Vagina (tissue), 2 donors: ENCODE data around the gene PSMC1.

Source experiments
- POLR2A ChIP-seq, 2 donors: fragments of 450-650 bp; IDR thresholded peaks; one replicate each; pipeline ENCODE4 v1.6.1; 2017; ENCODE audit warnings: antibody characterized with exemption in 2 of 2, mild to moderate bottlenecking in 2 of 2, moderate library complexity in 2 of 2
- POLR2AphosphoS5 ChIP-seq, 2 donors: sonication (generic); formaldehyde crosslinking; IDR thresholded peaks; one replicate each; pipeline ENCODE4 v1.9.0; 2017; ENCODE audit warnings: antibody characterized with exemption in 2 of 2, mild to moderate bottlenecking in 2 of 2, low read depth in 1 of 2; ENCODE audit not compliant: insufficient read depth in 1 of 2
- TF ChIP-seq, protein P1 (sequence below), 3 experiments: fragments of 450-650 bp in 2 of 3; fragments of 200-600 bp in 1 of 3; sonication (generic) in 1 of 3; IDR thresholded peaks; one replicate each; pipeline ENCODE4 v1.5.1; 2017 to 2019; ENCODE audit warnings: antibody characterized with exemption in 3 of 3, mild to moderate bottlenecking in 2 of 3, moderate library complexity in 2 of 3

GRCh38 chr14:90273532-90273931, 17.2 kb downstream of the PSMC1 start:
- TF ChIP-seq, protein P1, sequence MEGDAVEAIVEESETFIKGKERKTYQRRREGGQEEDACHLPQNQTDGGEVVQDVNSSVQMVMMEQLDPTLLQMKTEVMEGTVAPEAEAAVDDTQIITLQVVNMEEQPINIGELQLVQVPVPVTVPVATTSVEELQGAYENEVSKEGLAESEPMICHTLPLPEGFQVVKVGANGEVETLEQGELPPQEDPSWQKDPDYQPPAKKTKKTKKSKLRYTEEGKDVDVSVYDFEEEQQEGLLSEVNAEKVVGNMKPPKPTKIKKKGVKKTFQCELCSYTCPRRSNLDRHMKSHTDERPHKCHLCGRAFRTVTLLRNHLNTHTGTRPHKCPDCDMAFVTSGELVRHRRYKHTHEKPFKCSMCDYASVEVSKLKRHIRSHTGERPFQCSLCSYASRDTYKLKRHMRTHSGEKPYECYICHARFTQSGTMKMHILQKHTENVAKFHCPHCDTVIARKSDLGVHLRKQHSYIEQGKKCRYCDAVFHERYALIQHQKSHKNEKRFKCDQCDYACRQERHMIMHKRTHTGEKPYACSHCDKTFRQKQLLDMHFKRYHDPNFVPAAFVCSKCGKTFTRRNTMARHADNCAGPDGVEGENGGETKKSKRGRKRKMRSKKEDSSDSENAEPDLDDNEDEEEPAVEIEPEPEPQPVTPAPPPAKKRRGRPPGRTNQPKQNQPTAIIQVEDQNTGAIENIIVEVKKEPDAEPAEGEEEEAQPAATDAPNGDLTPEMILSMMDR (IDR thresholded peaks at IDR 0.05): no peak
- no peak for TF ChIP-seq POLR2A (IDR thresholded peaks at IDR 0.05)
- no peak for TF ChIP-seq POLR2AphosphoS5 (IDR thresholded peaks at IDR 0.05; ENCODE audit: insufficient read depth in 1 of 2, low read depth in 1 of 2)
